Natural killer cell treated with Interleukin-12 subunit alpha and Interleukin-12 subunit beta and Interleukin-15 and Interleukin-18, amount 100 ng/mL, for 72 hours (primary cell): ENCODE measurements around the gene NBPF3. TPM values are rescaled to one million over a fixed set of nuclear protein-coding genes. Genes with fewer than 3 reads are reported as not detected.
"Not testable (repeated sequence)": the region's sequence is repeated elsewhere in the genome, so short reads cannot be mapped to it uniquely, and the experiment has no call there.

Experiments used
- ATAC-seq, 2 donors: fragments of 150-1000 bp; cut with Tn5 transposase in 1 of 2; sonication (Bioruptor Pico), chemical (Tn5 transposase) in 1 of 2; 2 replicates each; pipeline ENCODE4 v1.10.0; 2021
- DNase-seq: peaks from one replicate; pipeline ENCODE4 v3.0.0; 2022; ENCODE audit warnings: low spot score
- H3K27ac Mint-ChIP-seq, 2 donors: 1 replicate in 1 of 2; 2 replicates in 1 of 2; pipeline ENCODE4 v1.8.0; 2022; ENCODE audit warnings: mixed read lengths in 2 of 2, mild to moderate bottlenecking in 1 of 2, moderate library complexity in 1 of 2
- H3K27me3 Mint-ChIP-seq, 2 donors: 1 replicate in 1 of 2; 2 replicates in 1 of 2; pipeline ENCODE4 v1.8.0; 2022; ENCODE audit warnings: mixed read lengths in 2 of 2
- H3K36me3 Mint-ChIP-seq: one replicate; pipeline ENCODE4 v1.8.0; 2022; ENCODE audit warnings: mixed read lengths
- H3K4me1 Mint-ChIP-seq, 2 donors: 1 replicate in 1 of 2; 2 replicates in 1 of 2; pipeline ENCODE4 v1.8.0; 2022; ENCODE audit warnings: low read depth in 2 of 2, mixed read lengths in 2 of 2, mild to moderate bottlenecking in 1 of 2
- H3K4me3 Mint-ChIP-seq: one replicate; pipeline ENCODE4 v1.8.0; 2022; ENCODE audit warnings: mixed read lengths
- H3K9me3 Mint-ChIP-seq: 2 replicates; pipeline ENCODE4 v1.8.0; 2022; ENCODE audit warnings: mixed read lengths
- total RNA-seq, 2 donors: library from RNA; stranded (reverse); gene quantifications; one replicate each; pipeline ENCODE4 v1.2.3, GENCODE V29; 2022

Gene NBPF3, protein sequence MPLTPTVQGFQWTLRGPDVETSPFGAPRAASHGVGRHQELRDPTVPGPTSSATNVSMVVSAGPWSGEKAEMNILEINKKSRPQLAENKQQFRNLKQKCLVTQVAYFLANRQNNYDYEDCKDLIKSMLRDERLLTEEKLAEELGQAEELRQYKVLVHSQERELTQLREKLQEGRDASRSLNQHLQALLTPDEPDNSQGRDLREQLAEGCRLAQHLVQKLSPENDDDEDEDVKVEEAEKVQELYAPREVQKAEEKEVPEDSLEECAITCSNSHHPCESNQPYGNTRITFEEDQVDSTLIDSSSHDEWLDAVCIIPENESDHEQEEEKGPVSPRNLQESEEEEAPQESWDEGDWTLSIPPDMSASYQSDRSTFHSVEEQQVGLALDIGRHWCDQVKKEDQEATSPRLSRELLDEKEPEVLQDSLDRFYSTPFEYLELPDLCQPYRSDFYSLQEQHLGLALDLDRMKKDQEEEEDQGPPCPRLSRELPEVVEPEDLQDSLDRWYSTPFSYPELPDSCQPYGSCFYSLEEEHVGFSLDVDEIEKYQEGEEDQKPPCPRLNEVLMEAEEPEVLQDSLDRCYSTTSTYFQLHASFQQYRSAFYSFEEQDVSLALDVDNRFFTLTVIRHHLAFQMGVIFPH
- total RNA-seq = 10 to 100 TPM in 1 of 2 donors, 1 to 10 TPM in 1; 6.6 to 16.5 TPM

DNA sequence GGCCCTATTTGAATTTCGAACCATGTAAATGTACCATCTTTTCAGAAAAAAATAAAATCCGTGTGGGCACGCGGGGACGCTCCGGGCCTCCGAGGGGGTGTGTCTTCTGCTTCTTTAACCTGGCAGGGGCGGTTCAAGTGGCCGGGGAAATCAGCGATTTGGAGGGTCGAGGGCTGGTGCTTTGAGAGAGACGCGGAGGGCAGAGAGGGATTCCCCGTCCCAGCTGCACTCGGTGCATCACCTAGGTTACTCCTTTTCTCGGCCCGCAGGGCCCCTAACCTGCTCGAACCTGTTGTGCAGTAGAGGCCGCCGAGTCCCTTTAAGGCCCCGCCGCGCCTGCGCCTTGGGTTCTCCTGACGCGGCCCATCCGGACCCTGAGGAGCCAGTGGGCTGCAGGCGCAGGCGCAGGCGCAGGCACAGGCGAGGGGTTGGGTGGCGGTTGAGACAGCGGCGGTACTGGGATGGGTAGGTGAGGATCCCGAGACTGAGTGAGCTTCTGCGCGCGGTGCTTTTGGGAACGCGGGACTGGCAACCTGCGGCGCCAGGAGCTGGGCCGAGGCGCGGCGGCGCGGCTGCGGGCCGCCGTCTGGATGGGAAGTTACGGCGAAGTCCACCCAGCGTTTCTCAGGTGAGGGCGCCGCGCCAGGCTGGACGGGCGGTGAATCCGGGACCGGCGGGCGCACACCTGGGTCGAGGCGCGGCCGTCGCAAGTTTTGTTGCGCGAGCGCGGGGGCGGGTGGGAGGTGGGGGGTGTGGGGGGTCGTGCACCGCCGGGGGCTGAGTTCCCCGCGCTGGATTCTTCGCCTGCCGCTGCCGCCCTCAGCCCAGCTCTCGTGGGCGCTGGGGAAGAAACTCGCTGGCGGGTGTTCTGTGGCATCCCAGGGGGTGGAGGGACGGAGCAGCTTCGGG lies at the start of gene NBPF3:
NBPF3 (plus strand) TSS at position 417 of the 909 bp plus-strand sequence. CDS start 4,950 bp downstream, outside the sequence.
- ATAC-seq = peak; percentile 97 to 99

DNA sequence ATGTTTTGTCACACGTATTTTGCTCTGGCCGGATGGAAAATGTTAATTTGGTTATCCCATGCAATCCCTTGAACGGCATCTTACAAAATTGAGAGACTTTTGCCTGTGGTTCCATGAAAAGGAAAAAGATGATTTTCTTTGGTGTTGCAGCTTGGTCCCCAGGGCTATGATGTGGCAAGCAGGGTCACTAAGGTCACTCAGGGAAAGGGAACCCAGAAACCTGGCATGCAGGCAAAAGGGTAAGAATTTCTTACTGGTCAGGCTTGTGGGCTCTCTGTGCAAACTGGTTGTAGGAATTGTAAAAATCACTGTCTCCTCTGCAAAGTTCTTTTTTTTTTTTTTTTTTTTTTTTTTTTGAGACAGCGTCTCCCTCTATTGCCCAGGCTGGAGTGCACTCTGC lies 48.4 kb upstream of the NBPF3 start:
- DNase-seq (no peak), ATAC-seq (no peak)
- no peaks in the 10 kb centered on the region for H3K36me3 Mint-ChIP-seq
- H3K27ac Mint-ChIP-seq = no peak overlapping the region
- peaks cover 0 to 5% of the 10 kb centered on the region in 2 donors for H3K4me1 Mint-ChIP-seq
- peaks cover 4 to 5% of the 10 kb centered on the region in 2 donors for H3K27me3 Mint-ChIP-seq
- H3K4me3 Mint-ChIP-seq = no peak overlapping the region
- no peaks in the 10 kb centered on the region for H3K9me3 Mint-ChIP-seq

More for the DNA sequence above, at the start of gene NBPF3:
- no peaks in the 10 kb centered on the region for H3K36me3 Mint-ChIP-seq
- H3K27ac Mint-ChIP-seq = peak within 1 kb of the TSS; percentile 73 to 76
- peaks cover 0 to 5% of the 10 kb centered on the region in 2 donors for H3K27me3 Mint-ChIP-seq
- H3K4me1 Mint-ChIP-seq = peaks cover 10 to 14% of the 10 kb centered on the region in 2 donors
- H3K9me3 Mint-ChIP-seq = no peaks in the 10 kb centered on the region
- peak; percentile 80 for DNase-seq
- H3K4me3 Mint-ChIP-seq = peak within 1 kb of the TSS; percentile 96

DNA sequence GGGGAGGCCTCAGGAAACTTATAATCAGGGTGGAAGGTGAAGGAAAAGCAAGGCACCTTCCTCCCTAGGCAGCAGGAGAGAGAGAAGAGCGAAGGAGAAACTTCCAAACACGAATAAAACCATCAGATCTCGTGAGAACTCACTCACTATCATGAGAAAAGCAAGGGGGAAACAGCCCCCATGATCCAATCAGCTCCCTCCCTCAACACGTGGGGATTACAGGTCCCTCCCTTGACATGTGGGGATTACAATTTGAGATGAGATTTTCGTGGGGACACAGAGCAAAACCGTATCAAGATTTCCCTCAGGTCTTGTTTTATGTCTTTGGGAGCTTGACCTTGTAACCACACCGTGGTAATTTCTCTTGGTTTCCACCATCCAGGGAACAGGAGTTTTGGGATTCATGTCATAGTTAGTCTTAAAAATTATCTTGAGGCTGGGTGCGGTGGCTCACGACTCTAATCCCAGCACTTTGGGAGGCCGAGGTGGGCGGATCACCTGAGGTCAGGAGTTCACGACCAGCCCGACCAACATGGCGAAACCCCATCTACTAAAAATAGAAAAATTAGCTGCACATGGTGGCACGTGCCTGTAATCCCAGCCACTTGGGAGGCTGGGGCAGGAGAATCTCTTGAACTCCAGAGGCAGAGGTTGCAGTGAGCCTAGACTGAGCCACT lies 47.2 kb upstream of the NBPF3 start:
- no peak for DNase-seq
- H3K27me3 Mint-ChIP-seq = peaks cover 4 to 5% of the 10 kb centered on the region in 2 donors
- H3K4me1 Mint-ChIP-seq = peaks cover 0 to 5% of the 10 kb centered on the region in 2 donors
- no peaks in the 10 kb centered on the region for H3K9me3 Mint-ChIP-seq
- no peak overlapping the region for H3K4me3 Mint-ChIP-seq
- no peaks in the 10 kb centered on the region for H3K36me3 Mint-ChIP-seq
- no peak overlapping the region for H3K27ac Mint-ChIP-seq
- no peak for ATAC-seq

DNA sequence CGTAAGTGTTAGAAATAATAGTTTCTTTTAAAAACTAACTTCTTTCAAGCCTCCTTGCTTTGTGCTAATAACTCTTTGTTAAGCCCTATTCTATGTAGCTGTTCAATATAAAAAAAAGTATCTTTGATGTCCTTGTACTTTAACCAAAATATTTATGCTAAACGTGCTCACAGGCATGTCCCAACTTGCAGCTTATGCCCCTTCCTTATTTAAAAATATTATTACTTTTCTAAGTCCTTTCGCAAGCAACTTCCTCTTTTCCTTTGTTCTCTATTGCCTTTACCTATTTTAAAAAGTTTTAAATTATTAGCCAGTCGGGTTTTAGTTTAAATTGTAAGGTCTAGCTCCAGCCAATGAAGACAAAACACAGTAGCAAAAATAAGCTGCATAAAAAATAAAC lies 43.4 kb upstream of the NBPF3 start:
- no peak overlapping the region for H3K27ac Mint-ChIP-seq
- no peaks in the 10 kb centered on the region for H3K9me3 Mint-ChIP-seq
- no peaks in the 10 kb centered on the region for H3K4me1 Mint-ChIP-seq
- no peaks in the 10 kb centered on the region for H3K36me3 Mint-ChIP-seq
- ATAC-seq (no peak), DNase-seq (no peak)
- H3K4me3 Mint-ChIP-seq = no peak overlapping the region
- H3K27me3 Mint-ChIP-seq = peaks cover 5 to 10% of the 10 kb centered on the region in 2 donors

DNA sequence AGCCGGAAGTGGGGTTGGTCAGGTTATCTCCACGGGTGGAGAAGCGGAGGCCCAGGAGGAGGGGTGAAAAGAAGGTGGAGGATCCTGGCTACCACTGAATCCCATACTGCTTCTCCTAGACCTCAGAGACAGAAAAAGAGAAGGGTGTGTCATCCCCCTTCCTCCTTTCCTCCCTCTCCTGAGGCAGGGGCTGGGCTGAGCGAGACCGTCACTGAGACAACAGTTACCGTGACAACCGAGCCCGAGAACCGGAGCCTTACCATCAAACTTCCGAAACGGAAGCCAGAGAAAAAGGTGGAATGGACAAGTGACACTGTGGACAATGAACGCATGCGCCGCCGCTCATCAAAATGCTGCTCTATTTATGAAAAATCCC lies 42.1 kb upstream of the NBPF3 start:
- Mint-ChIP-seq H3K4me1 (no peaks in the 10 kb centered on the region), H3K9me3 (no peaks in the 10 kb centered on the region), H3K27ac (peak overlapping the region in 1 of 2 donors; percentile 50), H3K36me3 (no peaks in the 10 kb centered on the region), H3K4me3 (peak overlapping the region; percentile 60), H3K27me3 (peaks cover 0 to 14% of the 10 kb centered on the region in 2 donors)
- no peak for DNase-seq
- ATAC-seq = peak in 1 of 2 donors; percentile 43

DNA sequence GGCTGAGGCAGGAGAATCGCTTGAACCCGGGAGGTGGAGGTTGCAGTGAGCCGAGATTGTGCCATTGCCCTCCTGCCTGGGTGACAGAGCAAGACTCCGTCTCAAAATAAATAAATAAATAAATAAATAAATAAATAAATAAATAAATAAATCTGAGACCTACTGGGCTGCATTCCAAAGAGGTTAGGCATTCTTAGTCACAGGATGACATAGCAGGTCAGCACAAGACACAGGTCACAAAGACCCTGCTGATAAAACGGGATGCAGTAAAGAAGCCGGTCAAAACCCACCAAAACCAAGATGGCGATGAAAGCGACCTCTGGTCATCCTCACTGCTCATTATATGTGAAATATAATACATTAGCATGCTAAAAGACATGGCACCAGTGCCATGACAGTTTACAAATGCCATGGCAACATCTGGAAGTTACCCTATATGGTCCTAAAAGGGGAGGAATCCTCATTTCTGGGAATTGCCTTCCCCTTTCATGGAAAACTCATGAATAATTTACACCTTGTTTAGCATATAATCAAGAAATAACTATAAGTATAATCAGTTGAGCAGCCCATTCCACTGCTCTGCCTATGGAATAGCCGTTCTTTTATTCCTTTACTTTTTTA lies 38.1 kb upstream of the NBPF3 start:
- not testable (repeated sequence) for H3K4me3 Mint-ChIP-seq, H3K4me1 Mint-ChIP-seq, DNase-seq, H3K9me3 Mint-ChIP-seq, H3K27ac Mint-ChIP-seq, H3K36me3 Mint-ChIP-seq, ATAC-seq
- H3K27me3 Mint-ChIP-seq = peaks cover 0 to 17% of the 10 kb centered on the region in 2 donors

DNA sequence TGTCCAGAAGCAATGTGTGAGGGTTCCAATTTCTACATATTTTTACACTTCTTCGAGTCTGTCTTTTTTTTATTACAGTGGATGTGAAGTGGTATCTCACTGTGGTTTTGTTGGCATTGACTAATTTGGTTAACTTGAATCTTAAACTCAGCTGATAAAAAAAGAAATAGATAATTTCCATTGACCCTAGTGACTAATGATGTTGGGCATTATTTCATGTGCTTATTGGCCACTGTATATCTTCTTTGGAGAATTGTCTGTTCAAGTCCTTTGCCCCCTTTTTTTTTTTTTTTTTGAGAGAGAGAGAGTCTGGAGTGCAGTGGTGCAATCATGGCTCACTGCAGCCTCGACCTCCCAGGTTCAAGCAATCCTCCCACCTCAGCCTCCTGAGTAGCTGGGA lies 33.3 kb upstream of the NBPF3 start:
- no peak for DNase-seq
- no peak overlapping the region for H3K27ac Mint-ChIP-seq
- peaks cover 0 to 4% of the 10 kb centered on the region in 2 donors for H3K4me1 Mint-ChIP-seq
- H3K27me3 Mint-ChIP-seq = peaks cover 12 to 20% of the 10 kb centered on the region in 2 donors
- no peak for ATAC-seq
- H3K9me3 Mint-ChIP-seq = no peaks in the 10 kb centered on the region
- H3K4me3 Mint-ChIP-seq = no peak overlapping the region
- H3K36me3 Mint-ChIP-seq = no peaks in the 10 kb centered on the region

DNA sequence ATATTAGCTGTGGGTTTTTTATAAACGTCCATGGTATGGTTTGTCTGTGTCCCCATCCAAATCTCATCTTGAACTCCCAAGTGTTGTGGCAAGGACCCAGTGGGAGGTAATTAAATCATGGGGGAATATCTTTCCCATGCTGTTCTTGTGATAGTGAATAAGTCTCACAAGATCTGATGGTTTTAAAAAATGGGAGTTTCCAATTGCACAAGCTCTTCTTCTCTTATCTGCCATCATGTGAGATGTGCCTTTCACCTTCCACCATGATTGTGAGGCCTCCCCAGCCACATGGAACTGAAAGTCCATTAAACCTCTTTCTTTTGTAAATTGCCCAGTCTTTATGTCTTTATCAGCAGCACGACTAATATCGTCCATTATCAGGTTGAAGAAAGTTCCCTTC lies 30.0 kb upstream of the NBPF3 start:
- not testable (repeated sequence) for DNase-seq, H3K36me3 Mint-ChIP-seq, H3K4me3 Mint-ChIP-seq, H3K4me1 Mint-ChIP-seq, H3K27ac Mint-ChIP-seq, H3K9me3 Mint-ChIP-seq, ATAC-seq
- peaks cover 8 to 20% of the 10 kb centered on the region in 2 donors for H3K27me3 Mint-ChIP-seq

DNA sequence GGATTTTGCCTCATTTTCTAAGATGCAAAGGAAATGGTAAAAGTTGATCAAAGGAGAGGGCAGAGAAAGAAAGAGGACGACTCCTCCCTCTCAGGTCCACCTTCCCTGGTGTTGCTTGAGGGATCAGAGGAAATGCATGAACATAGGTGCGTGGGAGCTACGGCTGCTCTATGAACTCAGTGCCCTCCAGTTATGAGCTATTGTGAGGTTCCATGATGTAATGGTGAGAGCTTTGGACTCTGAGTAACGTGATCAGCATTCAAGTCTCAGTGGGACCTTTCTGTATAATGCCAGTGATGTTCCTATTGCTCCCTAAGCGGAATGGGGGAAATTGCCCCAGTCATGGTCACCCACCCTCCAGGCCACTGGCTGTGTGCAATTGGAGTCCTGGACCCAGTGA lies 25.9 kb upstream of the NBPF3 start:
- Mint-ChIP-seq H3K4me3 (no peak overlapping the region), H3K27ac (no peak overlapping the region), H3K9me3 (no peaks in the 10 kb centered on the region), H3K4me1 (no peaks in the 10 kb centered on the region), H3K36me3 (no peaks in the 10 kb centered on the region), H3K27me3 (peaks cover 17 to 35% of the 10 kb centered on the region in 2 donors)
- DNase-seq (no peak), ATAC-seq (no peak)

DNA sequence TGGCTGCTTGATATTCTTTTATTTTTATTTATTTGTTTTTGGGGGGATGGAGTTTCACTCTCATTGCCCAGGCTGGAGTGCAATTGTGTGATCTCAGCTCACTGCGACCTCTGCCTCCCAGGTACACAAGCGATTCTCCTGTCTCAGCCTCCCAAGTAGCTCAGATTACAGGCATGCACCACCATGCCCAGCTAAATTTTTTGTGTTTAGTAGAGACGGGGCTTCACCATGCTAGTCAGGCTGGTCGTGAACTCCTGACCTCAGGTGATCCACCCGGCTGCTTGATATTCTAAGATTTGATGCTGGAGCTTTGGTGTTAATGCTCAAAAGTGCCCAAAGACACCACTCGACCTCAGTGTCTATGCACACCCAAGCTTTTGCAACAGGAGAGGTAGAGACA lies 19.6 kb upstream of the NBPF3 start:
- not testable (repeated sequence) for ATAC-seq, H3K4me3 Mint-ChIP-seq, DNase-seq, H3K36me3 Mint-ChIP-seq, H3K9me3 Mint-ChIP-seq, H3K27ac Mint-ChIP-seq, H3K4me1 Mint-ChIP-seq
- H3K27me3 Mint-ChIP-seq = peaks cover 28 to 50% of the 10 kb centered on the region in 2 donors

DNA sequence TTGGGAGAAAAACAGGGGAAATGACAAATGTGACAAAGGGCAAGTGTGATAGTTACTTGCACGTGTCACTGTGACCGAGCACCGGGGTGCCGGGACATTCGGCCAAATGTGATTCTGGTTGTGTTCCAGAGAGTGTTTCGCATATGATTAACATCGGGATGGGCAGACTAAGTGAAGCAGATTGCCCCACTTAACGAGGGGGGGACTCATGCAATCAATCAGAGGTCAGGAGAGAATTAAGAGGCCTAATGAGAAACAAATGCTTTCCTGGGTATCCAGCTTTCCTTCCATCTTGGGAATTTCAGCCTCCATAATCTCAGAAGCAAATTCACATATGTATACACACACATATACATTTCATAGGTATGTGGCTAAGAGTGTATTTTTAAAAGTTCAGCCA lies 18.6 kb upstream of the NBPF3 start:
- not testable (repeated sequence) for H3K27ac Mint-ChIP-seq, ATAC-seq, H3K4me3 Mint-ChIP-seq, H3K9me3 Mint-ChIP-seq, DNase-seq, H3K4me1 Mint-ChIP-seq, H3K36me3 Mint-ChIP-seq
- peaks cover 25 to 49% of the 10 kb centered on the region in 2 donors for H3K27me3 Mint-ChIP-seq

DNA sequence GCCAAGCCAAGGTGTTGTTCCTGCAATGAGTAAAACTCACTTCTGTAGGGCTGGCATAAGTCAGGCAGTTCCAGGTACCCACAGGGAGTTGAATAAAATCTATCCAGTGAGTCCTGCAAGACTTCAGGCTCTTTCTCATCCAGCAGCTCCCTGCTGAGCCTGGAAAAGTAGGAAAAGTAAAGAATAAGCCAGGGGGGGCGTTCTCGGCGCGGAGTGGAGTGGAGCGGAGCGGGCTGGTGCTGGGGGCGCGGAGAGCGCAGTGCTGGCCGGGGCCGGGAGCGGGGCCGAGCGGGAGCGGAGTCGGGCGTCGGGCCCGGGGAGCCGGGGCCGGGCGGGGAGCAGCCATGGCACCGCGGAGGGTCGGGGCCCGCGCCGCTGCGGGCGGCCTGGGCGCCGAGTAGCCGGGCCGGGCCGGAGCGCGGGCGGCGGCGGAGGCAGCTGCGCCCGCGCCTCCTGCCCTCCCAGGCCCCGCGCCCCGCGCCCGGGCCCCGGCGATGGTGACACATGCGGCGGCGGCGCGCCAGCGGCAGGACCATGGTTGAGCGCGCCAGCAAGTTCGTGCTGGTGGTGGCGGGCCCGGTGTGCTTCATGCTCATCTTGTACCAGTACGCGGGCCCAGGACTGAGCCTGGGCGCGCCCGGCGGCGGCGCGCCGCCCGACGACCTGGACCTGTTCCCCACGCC lies 12.0 kb upstream of the NBPF3 start:
- DNase-seq, H3K4me1 Mint-ChIP-seq, H3K36me3 Mint-ChIP-seq, H3K27ac Mint-ChIP-seq, H3K9me3 Mint-ChIP-seq, H3K4me3 Mint-ChIP-seq: not testable (repeated sequence)
- peak; percentile 51 to 64 for ATAC-seq
- peaks cover 10 to 20% of the 10 kb centered on the region in 2 donors for H3K27me3 Mint-ChIP-seq
